NB4 (cell line): Measurements from ENCODE around the gene AGBL4.

Experiments
- DNase-seq: peaks from one replicate; pipeline ENCODE4 v3.0.0; 2010; ENCODE audit warnings: low read depth
- H3K4me3 ChIP-seq: one replicate; pipeline ENCODE4 v1.5.1; 2011; ENCODE audit warnings: mild to moderate bottlenecking, low read depth, low read length, moderate library complexity
- CTCF ChIP-seq: IDR thresholded peaks from one replicate; pipeline ENCODE4 v1.5.1; 2012; ENCODE audit warnings: low read depth, low read length
- MAX ChIP-seq: IDR thresholded peaks from 2 replicates; pipeline ENCODE4 v1.6.1; 2011; ENCODE audit warnings: low read depth, low read length
- MYC ChIP-seq: IDR thresholded peaks from 2 replicates; pipeline ENCODE4 v1.6.1; 2011; ENCODE audit warnings: low read depth, low read length
- POLR2A ChIP-seq: IDR thresholded peaks from 2 replicates; pipeline ENCODE4 v1.6.1; 2011; ENCODE audit warnings: mild to moderate bottlenecking; ENCODE audit not compliant: insufficient read length; ENCODE audit errors: extremely low read depth

Gene AGBL4

GRCh38 chr1:48932366-48932765 is 1091.4 kb downstream of the AGBL4 start:
- TF ChIP-seq MAX = no peak
- TF ChIP-seq CTCF = no peak
- TF ChIP-seq MYC = no peak
- no peak for TF ChIP-seq POLR2A
- no peak for DNase-seq

GRCh38 chr1:48931506-48932192 is 1092.1 kb downstream of the AGBL4 start:
- no peak for DNase-seq
- TF ChIP-seq MYC (no peak), CTCF (no peak), MAX (no peak), POLR2A (no peak)
- H3K4me3 ChIP-seq = no peak overlapping the region

More at GRCh38 chr1:48932366-48932765, 1091.4 kb downstream of the AGBL4 start:
- no peak overlapping the region for H3K4me3 ChIP-seq

- DNase-seq = no peak
- no peak overlapping the region for H3K4me3 ChIP-seq
- TF ChIP-seq POLR2A (no peak), MYC (no peak), CTCF (no peak), MAX (no peak)
Measured at GRCh38 chr1:48930011-48930410, 1093.7 kb downstream of the AGBL4 start.

- no peak overlapping the region for H3K4me3 ChIP-seq
- no peak for TF ChIP-seq POLR2A
- TF ChIP-seq CTCF = no peak
- no peak for TF ChIP-seq MAX
- TF ChIP-seq MYC = no peak
- no peak for DNase-seq
Measured at GRCh38 chr1:48924099-48924498, 1099.7 kb downstream of the AGBL4 start.

GRCh38 chr1:48923116-48923515 is 1100.6 kb downstream of the AGBL4 start:
- no peak for DNase-seq
- TF ChIP-seq MYC (no peak), MAX (no peak), POLR2A (no peak), CTCF (no peak)
- H3K4me3 ChIP-seq = no peak overlapping the region

GRCh38 chr1:48920851-48921250 is 1102.9 kb downstream of the AGBL4 start:
- no peak for DNase-seq
- no peak overlapping the region for H3K4me3 ChIP-seq
- TF ChIP-seq MAX (no peak), CTCF (no peak), MYC (no peak), POLR2A (no peak)
